Activated CD8-positive, alpha-beta memory T cell treated with anti-CD3 and anti-CD28 coated beads for 1 hour (primary cell): ENCODE results near the gene SNIP1.
A peak's percentile ranks its signal among the peaks of the same experiment; 100 is the strongest.
"Not testable (repeated sequence)": the region's sequence is repeated elsewhere in the genome, so short reads cannot be mapped to it uniquely, and the experiment has no call there.

Experiments used
- DNase-seq, 2 donors: peaks; one replicate each; pipeline ENCODE4 v3.0.0-alpha.2; 2020; ENCODE audit warnings: low read depth in 1 of 2; ENCODE audit errors: extremely low read depth in 1 of 2

Gene SNIP1

DNA sequence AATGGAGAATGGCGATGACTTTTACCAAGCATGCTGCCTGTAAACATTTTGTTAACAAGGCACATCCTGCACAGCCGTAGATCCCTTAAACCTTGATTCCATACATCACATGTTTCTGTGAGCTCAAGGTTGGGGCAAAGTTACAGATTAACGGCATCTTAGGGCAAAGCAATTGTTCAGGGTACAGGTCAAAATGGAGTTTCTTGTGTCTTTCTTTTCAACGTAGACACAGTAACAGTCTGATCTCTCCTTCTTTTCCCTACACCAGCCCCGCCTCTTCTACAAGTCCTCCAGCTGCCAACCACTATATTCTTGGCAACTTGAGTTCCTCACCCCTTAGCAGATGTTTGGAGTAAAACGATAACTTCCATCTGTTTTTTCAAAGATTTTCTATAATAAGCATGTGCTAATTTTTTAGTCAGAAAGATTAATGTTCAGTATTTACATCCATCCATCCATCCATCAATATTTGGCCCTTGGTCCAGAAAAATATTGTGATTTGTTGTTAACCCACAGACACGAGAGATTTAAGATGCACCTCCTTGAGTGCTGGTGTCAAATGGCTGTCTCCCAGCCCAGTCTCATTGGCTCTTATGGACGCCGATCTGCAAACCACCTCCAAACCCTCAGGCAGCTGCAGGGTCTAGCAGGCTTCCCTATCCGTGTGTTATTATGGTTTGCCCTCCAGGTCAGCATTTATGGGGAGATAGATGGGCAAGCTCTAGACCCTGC, 6.5 kb upstream of the SNIP1 start:
- DNase-seq = no peak

DNA sequence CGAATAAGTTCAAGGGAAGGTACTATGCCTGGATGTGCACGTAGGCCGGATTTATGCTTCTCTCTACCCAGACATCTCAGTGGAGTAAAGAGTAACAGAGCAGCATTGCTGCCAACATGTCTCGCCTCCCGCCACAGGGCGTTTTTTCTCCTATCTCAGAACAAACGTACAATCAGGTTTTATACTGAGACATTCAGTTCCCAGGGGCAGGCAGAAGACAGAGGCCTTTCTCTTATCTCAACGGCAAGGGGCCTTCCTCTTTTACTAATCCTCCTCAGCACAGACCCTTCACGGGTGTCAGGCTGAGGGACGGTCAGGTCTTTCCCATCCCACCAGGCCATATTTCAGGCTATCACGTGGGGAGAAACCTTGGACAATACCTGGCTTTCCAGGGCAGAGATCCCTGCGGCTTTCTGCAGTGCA, 5.9 kb upstream of the SNIP1 start:
- not testable (repeated sequence) for DNase-seq

DNA sequence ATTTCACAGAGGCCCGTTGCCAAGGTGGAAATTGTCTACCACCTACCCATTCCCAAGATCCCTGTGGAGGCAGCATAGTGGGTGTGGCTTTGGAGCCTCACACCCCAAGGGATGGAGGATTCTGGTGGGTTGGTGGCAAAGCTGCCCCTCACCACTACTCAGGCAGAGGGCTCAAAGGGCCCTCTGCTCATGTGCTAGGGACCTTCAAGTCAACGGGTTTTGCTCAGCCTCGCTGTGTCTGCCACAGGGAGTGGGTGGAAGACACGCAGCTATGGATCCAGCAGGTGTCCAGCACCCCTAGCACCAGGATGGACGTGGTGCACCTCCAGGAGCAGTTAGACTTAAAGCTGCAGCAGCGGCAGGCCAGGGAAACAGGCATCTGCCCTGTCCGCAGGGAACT, 5.0 kb upstream of the SNIP1 start:
- no peak for DNase-seq

DNA sequence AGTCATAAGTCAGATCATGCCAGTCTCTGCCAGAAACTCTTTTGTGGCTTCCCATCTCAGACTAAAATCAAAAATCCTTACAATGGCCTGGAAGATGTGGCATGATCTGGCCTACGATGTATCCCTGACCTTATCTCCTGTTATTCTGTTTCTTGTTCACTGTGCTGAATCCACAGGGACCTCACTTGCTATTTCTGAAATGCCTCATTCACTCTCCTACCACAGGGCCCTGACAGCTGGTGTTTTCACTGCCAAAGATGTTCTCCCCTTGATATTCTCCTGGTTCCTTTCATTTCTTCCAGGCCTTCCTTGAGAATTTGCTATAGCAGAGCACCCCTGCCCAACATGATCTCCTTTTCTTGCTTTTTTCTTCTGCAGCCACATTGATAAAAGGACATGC, 4.3 kb upstream of the SNIP1 start:
- DNase-seq = no peak

DNA sequence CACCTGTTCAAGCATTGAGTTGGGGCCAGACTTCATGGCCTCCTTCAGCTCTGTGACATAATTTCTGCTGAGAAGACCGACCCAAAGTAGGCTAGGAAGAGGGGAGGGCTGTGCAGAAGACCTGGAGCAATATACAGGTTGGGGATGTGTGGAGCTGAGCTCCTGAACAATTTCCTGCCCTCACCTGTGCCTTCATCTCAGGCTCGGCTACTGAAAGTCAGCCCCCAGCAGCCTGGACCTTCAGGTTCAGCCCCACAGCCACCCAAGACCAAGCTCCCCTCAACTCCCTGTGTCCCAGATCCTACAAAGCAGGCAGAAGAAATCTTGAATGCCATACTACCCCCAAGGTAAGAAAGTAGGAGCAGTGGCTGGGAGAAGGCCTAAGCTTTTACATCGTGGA, 3.3 kb upstream of the SNIP1 start:
- DNase-seq = no peak

DNA sequence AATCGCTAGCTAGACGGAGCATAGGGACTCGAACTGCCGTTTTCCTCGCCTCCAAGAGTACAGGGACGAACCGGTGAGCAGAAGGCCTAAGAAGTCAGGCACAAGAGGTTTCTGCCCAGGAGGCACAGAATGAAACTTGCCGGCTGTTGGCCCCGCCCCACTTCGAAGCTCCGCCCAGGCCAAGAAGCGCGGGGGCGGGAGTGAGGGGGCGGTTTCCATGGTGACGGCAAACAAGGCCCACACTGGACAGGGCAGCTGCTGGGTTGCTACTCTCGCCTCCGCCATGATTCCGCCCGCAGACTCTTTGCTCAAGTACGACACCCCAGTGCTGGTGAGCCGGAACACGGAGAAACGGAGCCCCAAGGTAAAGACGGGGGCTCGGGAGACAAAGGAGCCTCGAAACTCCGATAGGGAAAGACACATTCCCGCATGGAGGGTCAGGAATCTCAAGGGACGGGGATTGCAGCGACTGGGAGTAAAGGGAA, 2.7 kb upstream of the SNIP1 start, which contains the start of gene DNALI1:
TSS of gene DNALI1 (plus strand) at position 229 of the 485 bp plus-strand sequence. CDS start at position 284, 55 bp downstream.
- no peak for DNase-seq

DNA sequence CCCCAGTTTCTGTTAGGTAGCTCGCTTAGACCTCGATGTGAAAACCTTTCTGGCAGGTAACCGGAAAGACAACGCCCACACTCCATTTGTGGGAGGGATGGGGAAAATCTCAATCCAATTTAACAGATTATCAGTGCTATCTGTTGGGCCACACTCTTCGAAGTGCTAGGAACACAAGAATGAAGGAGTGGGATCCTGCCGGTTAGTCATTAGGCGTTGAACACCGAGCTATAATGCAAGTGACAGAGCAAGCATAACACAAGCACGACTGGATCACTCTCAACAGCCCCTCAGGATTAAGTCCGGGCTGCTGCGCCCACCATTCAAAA, 531 bp downstream of the SNIP1 start:
- no peak for DNase-seq

DNA sequence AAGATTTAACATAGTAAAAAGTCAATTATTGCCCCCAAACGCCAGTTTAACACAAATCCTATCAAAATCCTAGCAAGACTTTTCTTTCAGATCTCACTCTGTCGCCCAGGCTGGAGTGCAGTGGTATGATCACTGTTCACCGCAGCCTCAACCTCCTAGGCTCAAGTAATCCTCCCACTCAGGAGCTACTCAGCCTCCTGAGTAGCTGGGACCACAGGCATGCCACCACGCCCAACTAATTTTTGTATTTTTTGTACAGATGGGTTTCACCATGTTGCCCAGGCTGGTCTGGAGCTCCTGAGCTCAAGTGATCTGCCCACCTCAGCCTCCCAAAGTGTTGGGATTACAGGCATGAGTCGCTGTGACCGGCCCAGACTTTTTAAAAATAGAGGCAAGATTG, 4.8 kb downstream of the SNIP1 start:
- no peak for DNase-seq

DNA sequence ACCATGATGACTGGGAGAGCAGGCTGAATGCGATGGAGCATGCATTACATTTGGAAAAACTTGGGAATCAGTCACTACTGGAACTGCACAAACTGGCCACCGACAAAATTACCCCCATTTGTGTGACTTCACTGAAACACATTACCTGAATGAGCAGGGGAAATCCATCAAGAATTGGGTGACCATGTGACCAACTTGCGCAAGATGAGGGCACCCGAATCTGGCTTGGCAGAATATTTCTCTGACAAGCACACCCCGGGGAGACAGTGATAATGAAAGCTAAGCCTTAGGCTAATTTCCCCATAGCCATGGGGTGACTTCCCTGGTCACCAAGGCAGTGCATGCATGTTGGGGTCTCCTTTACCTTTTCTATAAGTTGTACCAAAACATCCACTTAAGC, 9.1 kb downstream of the SNIP1 start:
- no peak for DNase-seq

DNA sequence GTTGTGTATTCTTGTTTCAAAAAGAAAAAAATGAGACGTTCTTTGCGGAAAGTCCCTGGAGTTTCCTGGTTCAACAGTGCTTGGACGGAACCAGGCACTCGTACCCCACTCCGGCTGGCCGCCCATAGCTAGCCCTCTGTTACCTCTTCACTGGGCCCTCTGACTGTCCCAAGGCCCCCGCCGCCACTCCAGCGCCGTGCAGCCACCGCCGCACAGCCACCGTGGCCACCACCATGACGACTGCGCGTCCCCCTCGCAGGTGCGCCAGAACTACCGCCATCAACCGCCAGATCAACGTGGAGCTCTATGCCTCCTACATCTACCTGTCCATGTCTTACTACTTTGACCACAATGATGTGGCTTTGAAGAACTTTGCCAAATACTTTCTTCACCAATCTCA, 9.6 kb downstream of the SNIP1 start:
- no peak for DNase-seq

DNA sequence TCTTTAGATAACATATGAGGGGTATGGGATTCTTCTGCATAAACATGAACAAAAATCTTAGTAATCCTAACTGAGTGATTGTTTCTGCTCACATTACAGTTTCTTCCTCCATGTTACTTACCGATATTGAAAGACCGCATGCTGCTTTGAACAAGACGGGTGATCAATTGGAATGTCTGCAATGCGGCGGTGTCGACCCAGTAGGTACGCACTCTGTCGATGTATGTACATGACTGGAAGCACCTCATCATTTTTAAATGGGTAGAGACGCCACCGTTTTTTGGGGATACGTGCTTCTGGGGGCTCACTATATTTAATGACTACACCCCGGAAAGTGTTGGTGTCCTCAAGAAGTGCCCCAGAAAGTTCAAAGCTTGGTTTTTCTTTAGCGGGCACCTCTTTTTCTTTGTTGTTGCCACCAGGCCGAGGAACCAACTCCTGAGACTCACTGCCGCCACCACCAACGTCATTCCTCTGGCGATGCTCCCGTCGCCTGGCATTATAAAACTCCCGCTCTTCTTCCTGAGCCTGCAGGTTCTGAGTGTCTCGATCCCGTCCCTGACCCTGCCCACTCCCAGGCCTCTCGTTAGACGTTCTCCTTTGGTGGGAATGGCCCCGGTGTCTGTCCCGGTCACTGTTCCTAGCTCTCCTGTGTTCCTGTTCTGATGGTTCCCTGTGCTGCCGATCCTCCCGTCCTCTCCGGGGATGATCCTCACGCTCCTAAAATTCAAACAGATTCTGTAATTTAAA, 13.9 kb downstream of the SNIP1 start:
- no peak for DNase-seq

DNA sequence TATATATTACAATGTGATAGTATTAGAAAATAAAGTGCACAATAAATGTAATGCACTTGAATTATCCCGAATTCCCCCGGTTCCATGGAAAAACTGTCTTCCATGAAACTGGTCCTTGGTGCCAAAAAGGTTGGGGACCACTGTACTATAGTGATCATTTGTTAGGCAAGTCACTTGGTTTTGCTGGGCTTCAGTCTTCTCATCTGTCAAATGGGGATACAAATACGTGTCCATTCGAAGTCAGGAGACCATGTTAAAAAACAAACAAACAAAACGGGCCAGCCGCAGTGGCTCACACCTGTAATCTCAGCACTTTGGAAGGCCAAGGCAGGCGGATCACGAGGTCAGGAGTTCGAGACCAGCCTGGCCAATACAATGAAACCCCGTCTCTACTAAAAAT, 14.9 kb downstream of the SNIP1 start:
- DNase-seq = not testable (repeated sequence)

DNA sequence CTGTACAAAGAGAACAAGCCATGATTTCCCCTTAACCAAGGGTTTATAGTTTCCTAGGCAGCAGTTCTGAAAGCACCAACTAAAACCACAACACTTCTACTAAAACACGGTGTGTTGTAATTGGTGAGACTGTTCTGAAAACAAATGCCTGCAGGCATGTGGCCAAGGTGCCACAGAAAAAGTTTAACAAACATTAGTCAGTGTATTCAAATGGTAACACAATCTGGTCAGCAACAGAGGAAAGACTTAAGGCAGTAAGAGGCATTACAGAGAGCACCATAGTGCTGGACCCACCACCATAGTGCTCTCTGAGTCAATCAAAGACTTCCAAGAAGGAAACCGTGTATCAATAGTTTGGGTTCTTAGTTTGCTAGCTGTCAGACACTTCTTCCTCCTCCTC, 16.7 kb downstream of the SNIP1 start:
- DNase-seq = no peak

DNA sequence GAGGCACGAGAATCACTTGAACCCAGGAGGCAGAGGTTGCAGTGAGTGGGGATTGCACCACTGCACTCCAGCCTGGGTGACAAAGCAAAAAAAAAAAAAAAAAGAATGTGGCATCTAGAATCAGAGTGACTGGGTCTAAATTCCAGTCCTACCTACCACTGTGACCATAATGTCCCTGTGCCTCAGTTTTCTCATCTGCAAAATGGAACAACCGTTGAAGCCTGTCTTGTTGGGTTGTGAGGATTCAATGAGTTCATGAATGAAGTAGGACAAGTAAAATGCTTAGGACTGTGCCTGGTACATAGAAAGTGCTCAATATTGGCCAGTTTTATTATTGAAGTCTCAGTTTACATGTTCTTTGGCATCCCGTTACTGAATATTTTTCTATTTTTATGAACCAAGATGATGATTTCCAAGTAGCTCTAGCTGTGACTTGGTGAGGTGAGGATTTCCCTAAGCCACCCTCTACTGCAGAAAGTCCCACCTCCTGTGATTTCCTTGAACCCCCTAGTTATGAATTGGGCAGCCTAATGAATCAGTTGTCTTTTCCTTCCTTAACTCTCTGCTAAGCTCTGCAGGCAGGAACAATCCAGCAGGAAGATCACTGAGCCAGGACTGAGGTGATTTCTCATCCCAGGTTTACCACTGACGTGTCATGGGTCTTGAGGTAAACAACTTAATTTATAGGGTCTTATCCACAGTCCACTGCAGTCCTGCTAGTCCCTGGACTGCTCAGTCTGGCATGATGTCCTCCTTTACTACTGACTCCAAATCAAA, 20.6 kb downstream of the SNIP1 start:
- DNase-seq = no peak

DNA sequence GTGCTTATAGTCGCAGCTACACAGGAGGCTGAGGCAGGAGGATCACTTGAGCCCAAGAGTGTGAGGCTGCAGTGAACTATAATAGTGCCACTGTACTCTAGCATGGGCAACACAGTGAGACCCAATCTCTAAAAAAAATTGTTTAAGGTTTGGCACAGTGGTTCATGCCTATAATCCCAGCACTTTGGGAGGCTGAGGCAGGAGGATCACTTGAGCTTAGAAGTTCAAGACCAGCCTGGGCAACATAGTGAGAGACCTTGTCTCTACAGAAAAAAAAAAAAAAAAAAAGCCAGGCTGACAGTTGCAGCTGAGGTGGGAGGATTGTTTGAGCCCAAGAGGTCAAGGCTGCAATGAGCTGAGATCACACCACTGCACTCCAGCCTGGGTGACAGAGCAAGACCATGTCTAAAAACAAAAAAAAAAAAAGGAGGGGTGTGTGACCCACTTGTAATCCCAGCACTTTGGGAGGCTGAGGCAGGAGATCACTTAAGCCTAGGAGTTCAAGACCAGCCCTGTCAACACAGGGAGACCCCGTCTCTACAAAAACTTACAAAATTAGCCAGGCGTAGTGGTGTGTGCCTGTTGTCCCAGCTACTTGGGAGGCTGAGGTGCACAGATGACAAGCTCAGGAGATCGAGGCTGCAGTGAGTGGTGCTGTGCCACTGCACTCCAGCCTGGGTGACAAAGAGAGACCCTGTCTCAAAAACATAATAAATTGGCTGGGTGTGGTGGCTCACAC, 21.5 kb downstream of the SNIP1 start:
- not testable (repeated sequence) for DNase-seq

DNA sequence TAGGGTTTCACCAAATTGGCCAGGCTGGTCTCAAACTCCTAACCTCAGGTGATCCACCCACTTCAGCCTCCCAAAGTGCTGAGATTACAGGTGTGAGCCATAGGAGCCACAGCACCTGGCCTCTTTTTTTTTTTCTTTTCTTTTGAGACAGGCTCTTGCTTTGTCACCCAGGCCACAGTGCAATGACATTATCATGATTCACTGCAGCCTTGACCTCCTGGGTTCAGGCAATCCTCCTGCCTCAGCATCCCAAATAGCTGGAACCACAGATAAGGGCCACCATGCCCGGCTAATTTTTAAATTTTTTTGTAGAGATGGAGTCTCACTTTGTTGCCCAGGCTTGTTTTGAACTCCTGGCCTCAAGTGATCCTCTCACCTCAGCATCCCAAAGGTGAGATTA, 24.2 kb downstream of the SNIP1 start:
- DNase-seq = not testable (repeated sequence)

DNA sequence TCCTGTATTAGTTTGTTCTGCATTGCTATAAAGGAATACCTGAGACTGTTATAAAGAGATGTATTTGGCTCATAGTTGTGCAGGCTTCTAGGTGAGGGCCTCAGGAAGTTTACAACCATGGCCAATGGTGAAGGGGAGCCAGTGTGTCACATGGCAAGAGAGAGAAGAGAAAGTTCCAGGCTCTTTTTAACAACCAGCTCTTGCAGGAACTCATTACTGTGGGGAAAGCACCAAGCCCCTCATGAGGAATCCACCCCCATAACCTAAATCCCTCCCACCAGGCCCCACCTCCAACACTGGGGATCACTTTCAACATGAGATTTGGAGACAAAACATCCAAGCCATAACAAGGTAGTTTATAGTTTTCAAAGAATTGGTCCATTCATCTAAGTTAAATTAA, 34.5 kb downstream of the SNIP1 start:
- DNase-seq = no peak

DNA sequence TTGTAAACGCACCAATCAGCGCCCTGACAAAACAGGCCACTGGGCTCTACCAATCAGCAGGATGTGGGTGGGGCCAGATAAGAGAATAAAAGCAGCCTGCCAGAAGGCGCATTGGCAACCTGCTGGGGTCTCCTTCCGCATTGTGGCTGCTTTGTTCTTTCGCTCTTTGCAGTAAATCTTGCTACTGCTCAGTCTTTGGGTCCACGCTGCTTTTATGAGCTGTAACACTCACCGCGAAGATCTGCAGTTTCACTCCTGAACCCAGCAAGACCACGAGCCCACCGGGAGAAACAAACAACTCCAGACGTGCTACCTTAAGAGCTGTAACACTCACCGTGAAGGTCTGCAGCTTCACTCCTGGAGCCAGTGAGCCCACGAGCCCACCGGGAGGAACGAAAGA, 35.2 kb downstream of the SNIP1 start:
- DNase-seq = peak; percentile 31 to 34

DNA sequence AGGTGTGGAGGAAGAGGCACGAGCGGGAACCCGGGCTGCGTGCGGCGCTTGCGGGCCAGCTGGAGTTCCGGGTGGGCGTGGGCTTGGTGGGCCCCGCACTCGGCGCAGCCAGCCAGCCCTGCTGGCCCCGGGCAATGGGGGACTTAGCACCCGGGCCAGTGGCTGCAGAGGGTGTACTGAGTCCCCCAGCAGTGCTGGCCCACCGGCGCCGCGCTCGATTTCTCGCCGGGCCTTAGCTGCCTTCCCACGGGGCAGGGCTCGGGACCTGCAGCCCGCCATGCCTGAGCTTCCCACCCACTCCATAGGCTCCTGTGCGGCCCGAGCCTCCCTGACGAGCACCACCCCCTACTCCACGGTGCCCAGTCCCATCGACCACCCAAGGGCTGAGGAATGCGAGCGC, 35.9 kb downstream of the SNIP1 start:
- DNase-seq = not testable (repeated sequence)

DNA sequence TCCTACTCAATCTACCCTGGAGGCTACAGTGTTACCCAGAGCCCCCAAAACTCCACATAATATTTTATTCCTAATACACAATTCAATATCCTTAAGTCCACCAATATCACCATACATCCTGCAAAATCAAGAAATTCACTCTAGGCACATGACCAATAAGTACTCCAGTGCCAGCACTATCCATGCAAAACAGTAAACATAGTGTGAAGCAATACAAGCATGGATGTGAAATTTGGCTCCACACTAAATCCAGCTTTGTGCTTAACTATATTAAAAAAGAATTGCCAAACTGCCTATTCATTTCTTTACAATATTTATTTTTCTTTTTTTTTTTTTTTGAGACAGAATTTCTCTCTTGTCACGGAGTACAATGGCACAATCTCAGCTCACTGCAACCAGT, 36.5 kb downstream of the SNIP1 start:
- DNase-seq = no peak
